Sciatic nerve (tissue), 2 donors: ENCODE data around the gene PKD1L1. TPM values are rescaled to one million over a fixed set of nuclear protein-coding genes. Genes with fewer than 3 reads are reported as not detected.
"Not testable (repeated sequence)": the region's sequence is repeated elsewhere in the genome, so short reads cannot be mapped to it uniquely, and the experiment has no call there.

Experiments
- ATAC-seq: fragments of 200-7000 bp; cut with Tn5 transposase; one replicate; pipeline ENCODE4 v1.9.1; 2020; ENCODE audit warnings: mild to moderate bottlenecking, moderate library complexity
- DNase-seq: peaks from one replicate; pipeline ENCODE4 v3.0.0-alpha.2; 2020; ENCODE audit warnings: low spot score
- intact Hi-C: fragments of 100-400 bp; cut with DNase I; formaldehyde crosslinking; loops from one replicate; pipeline ENCODE4 v1.14.2; 2022
- total RNA-seq: library from RNA; stranded (reverse); fragmentation: NEBNext Ultra II Directional; extraction: Animal tissue kit (Norgen Biotek cat#: 25700); gene quantifications from one replicate; pipeline ENCODE4 v1.2.1, GENCODE V29; 2021
- donor health status: DM: no; HTN: no; CAD: no.
- donor health status: DM: no; HTN: no; CAD: no.

PKD1L1 gene
- total RNA-seq, 1 donor from 2014 or later: 1.5 TPM

- intact Hi-C loops: no loop called here
These were observed 184.9 kb downstream of the PKD1L1 start for GRCh38 chr7:47763063-47763974.

DNA sequence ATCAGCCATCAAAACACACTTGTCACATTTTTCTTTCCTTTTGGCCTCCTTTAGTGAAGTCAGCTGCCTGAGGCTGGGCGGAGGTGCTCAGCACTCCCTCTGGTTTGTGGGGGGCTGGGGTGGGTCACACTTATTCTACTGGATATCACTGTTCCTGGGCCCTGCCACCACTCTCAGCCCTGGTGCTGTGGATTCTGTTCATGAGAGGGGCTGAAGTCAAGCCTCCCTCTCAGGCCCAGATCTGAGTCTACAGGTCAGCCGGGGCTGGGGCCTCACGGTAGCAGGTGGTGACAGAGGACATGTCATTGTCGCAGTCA is 185.6 kb downstream of the PKD1L1 start:
- peak; percentile 1 for ATAC-seq

More at GRCh38 chr7:47763063-47763974, 184.9 kb downstream of the PKD1L1 start:
- no peak for DNase-seq
- ATAC-seq: peak; percentile 81

GRCh38 chr7:47762207-47762606 is 186.1 kb downstream of the PKD1L1 start:
- intact Hi-C loops: no loop called here
- ATAC-seq (no peak), DNase-seq (no peak)

More for the DNA sequence above, 185.6 kb downstream of the PKD1L1 start:
- intact Hi-C loops: no loop called here
- no peak for DNase-seq

- DNase-seq (no peak), ATAC-seq (no peak)
- intact Hi-C loops: no loop called here
These were observed 189.1 kb downstream of the PKD1L1 start for GRCh38 chr7:47759056-47759706.

DNA sequence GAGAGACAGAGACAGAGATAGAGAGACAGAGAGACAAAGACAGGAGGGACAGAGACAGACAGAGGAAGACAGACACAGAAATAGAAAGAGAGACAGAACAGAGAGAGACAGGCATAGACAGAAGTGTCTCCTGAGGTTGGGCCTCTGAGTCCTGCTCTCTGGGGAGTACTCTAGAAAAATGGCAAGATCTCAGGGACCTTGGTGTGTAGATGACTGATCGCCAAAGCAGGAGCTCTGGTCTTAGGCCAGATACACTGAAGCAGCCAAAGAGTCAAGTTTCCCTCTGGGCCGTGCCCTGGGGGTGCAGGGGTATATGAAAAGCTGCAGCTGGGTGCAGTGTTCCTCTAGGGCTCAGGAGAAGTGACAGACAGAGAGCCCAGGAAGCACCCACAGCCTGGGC is 189.7 kb downstream of the PKD1L1 start:
- DNase-seq (no peak), ATAC-seq (peak; percentile 21)
- intact Hi-C loops: no loop called here

DNA sequence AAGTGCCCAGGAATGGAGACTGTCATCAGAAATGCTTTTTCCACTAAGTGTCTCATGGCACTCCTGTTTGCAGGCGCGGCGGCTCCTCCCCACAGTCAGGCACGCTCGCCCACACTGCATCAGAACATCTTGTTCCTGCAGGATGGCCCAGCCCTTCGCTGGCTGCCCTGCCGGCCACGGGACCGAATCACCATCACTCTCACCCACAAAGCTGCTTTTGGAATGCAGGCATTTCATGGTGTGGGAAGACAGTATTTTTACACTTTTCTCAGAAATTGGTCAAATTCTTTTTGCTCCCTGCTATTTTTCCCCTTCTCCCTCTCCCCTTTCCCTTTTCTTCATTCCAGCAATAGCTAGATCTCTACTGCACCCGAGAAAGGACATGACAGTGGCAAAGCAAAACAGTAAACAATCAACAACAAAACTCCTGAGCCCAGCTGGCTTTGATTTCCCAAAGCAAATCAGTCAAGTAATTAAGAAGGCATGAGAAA is 190.3 kb downstream of the PKD1L1 start:
- ATAC-seq (peak; percentile 98), DNase-seq (peak; percentile 81)
- intact Hi-C loops: no loop called here

DNA sequence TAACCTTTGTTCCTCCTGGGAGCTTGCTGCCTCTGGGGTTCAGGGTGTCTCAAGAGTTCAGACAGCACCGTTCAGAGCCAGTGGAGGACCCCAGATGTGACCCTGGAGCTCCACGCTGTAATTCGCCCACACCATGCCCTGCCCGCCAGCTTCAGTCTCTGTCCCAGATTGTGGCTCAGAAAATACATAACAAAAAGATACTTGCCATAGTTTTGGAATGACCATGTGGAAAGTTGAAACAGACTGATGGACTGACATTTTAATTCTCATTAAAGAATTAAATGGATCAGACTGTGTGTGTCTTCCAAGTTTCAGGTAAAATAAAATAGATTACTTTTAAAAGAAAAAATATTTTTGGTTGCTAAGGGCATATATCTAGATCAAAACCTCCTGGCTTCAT is 191.6 kb downstream of the PKD1L1 start:
- DNase-seq: no peak
- ATAC-seq: no peak
- intact Hi-C loops: no loop called here

GRCh38 chr7:47755248-47755647 is 193.0 kb downstream of the PKD1L1 start:
- DNase-seq (no peak), ATAC-seq (no peak)
- intact Hi-C loops: no loop called here

- ATAC-seq, intact Hi-C loops, DNase-seq: not testable (repeated sequence)
These were observed 196.5 kb downstream of the PKD1L1 start for GRCh38 chr7:47751724-47752123.

GRCh38 chr7:47751043-47751442 is 197.2 kb downstream of the PKD1L1 start:
- DNase-seq (no peak), ATAC-seq (no peak)
- intact Hi-C loops: no loop called here

- intact Hi-C loops: no loop called here
- no peak for ATAC-seq
- DNase-seq: no peak
These were observed 200.2 kb downstream of the PKD1L1 start for GRCh38 chr7:47748041-47748440.

DNA sequence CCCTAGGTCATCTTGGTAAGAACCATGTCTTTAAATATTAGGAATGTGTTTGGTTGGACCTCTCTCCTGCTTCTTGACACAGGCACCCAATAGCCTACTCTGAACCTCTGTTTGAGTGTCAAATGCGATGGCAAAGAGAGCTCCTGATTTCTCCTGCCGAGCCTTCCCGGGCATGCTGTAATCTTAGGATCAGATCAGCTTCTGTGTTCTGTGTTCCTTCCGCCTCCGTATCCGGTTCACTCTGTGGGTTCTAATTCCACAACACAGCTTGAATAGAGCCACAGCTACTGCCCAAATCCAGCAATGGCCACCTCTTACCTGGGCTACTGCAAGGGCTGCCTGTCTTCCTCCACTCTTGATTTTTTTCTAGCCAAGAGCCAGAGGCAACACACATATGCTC is 201.1 kb downstream of the PKD1L1 start:
- intact Hi-C loops: no loop called here
- no peak for DNase-seq
- no peak for ATAC-seq

DNA sequence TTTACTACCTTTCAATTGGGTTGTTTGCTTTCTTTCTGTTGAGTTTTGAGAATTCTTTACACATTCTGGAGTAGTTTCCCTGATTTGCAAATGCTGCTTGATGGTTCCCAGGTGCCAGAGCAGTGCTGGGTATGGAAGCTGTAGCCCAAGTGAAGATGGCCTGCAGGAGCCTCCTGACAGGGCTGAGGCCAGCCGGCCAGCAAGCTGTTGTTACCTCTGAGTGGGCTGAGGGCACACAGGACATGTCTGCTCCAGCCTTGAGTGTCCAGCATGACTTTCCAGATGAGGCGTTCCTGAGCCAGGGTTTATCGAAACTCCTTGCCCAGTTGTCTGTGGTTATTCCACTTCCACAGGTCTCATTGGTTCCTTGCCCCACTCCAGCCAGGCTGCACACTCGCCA is 201.8 kb downstream of the PKD1L1 start:
- no peak for DNase-seq

DNA sequence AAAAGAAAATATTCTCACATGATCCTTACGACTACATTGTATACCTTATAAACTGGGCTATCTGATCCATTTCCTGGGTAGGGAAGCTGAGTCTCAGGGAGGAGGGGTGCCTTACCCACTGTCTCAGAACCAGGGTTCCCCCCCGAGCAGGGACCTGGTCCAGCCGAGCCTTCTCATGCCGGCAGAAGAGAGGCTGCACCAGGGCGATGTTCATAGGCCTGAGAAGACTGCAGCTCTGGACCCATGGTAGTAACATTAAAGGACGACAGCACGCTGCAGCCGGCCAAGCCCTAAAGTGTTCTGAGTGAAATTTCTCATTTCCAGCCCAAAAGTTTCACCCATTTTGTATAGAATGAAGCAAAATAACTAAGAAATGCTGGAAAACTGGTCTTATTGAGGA is 203.4 kb downstream of the PKD1L1 start:
- DNase-seq (no peak), ATAC-seq (no peak)
- intact Hi-C loops: no loop called here

More for the DNA sequence above, 201.8 kb downstream of the PKD1L1 start:
- no peak for ATAC-seq
- intact Hi-C loops: no loop called here

- intact Hi-C loops: no loop called here
- peak; percentile 62 for ATAC-seq
These were observed 204.2 kb downstream of the PKD1L1 start for GRCh38 chr7:47743965-47744591.

DNA sequence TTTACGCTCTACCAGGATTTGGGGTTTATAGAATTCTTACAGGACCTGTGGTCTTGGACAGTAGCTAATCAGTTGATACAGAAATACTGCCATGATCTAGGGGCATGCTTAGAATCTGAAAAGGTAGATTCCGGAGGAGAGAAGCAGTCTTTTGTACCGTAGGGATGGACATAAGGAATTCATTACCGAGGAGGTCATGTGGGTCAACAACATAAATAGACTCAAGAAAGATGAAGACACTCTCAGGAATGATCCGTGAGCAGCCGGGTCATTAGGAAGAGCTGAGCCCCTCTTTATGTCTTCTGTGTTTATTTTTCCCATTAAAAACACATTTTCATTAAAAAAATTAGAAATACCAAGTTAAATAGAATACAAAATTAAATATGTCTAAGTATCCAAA is 206.3 kb downstream of the PKD1L1 start:
- DNase-seq (no peak), ATAC-seq (no peak)
- intact Hi-C loops: no loop called here

More at GRCh38 chr7:47743965-47744591, 204.2 kb downstream of the PKD1L1 start:
- DNase-seq: no peak

GRCh38 chr7:47739891-47740290 is 208.4 kb downstream of the PKD1L1 start:
- ATAC-seq: no peak
- intact Hi-C loops: no loop called here

GRCh38 chr7:47739301-47739875 is 208.9 kb downstream of the PKD1L1 start:
- intact Hi-C loops: no loop called here
- DNase-seq (no peak), ATAC-seq (no peak)

More at GRCh38 chr7:47739891-47740290, 208.4 kb downstream of the PKD1L1 start:
- no peak for DNase-seq

- intact Hi-C loops: no loop called here
These were observed 209.6 kb downstream of the PKD1L1 start for GRCh38 chr7:47738563-47739166.

More at GRCh38 chr7:47738563-47739166, 209.6 kb downstream of the PKD1L1 start:
- DNase-seq: no peak
- no peak for ATAC-seq
